GM12875 (cell line): ENCODE data around the gene GGCT.

Source experiments
- H3K4me3 ChIP-seq: one replicate; pipeline ENCODE4 v1.5.1; 2011; ENCODE audit warnings: low read depth, low read length, control low read depth
- CTCF ChIP-seq: IDR thresholded peaks from 2 replicates; pipeline ENCODE4 v1.5.1; 2011; ENCODE audit warnings: low read depth, mild to moderate bottlenecking, control low read depth, inconsistent platforms, low read length, moderate library complexity, borderline replicate concordance; ENCODE audit not compliant: insufficient read depth

The GGCT gene

GRCh38 chr7:30451539-30452279, 52.9 kb downstream of the GGCT start:
- no peak for TF ChIP-seq CTCF
- H3K4me3 ChIP-seq = no peak overlapping the region

- no peak for TF ChIP-seq CTCF
- H3K4me3 ChIP-seq = no peak overlapping the region
Measured at GRCh38 chr7:30450983-30451497, 53.6 kb downstream of the GGCT start.

GRCh38 chr7:30450240-30450982, 54.2 kb downstream of the GGCT start:
- no peak for TF ChIP-seq CTCF
- H3K4me3 ChIP-seq = no peak overlapping the region

GRCh38 chr7:30448461-30449189, 56.0 kb downstream of the GGCT start:
- no peak for TF ChIP-seq CTCF
- no peak overlapping the region for H3K4me3 ChIP-seq

GRCh38 chr7:30447466-30447865, 57.2 kb downstream of the GGCT start:
- no peak for TF ChIP-seq CTCF
- H3K4me3 ChIP-seq = no peak overlapping the region
